Measurements from ENCODE around the gene MYD88.
"Not testable (repeated sequence)": the region's sequence is repeated elsewhere in the genome, so short reads cannot be mapped to it uniquely, and the experiment has no call there.

Gene MYD88

GRCh38 chr3:38126121-38126892, 12.2 kb upstream of the MYD88 start:
- DNase-seq (ENCODE audit: low read depth), result no peak

DNA sequence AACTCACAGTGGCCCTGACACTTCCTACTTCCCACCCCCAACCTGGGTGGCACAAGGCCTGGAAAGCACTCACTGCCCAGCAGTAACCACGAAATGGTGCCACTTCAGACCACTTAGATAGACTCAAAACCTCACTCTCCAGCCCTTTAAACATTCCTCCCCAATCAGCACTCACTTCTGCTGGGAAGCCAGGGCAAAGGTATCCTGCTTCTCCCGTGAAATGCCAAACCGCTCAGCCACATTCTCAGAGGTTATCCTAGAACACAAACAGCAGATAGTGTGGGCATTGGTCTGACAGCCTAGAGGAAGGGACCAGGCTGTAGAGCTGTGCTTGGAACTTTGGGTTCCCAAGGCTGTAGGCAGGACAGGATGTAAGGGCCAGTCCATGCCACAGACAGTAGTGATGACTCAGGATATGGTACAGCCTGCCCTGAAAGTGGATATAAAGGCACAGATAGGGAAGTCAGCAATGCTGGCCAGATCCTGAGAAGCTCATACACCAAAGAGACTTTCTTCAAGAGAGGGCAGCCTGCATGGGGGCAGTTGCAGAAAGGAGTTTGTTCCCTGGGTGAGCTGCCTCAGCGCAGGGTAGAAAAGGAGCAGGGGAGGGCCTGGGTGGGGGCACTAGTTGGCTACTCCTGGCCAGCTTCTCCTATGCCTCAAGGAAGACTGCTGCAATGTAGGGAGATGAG, 10.7 kb upstream of the MYD88 start:
- DNase-seq (ENCODE audit: low read depth), result no peak

DNA sequence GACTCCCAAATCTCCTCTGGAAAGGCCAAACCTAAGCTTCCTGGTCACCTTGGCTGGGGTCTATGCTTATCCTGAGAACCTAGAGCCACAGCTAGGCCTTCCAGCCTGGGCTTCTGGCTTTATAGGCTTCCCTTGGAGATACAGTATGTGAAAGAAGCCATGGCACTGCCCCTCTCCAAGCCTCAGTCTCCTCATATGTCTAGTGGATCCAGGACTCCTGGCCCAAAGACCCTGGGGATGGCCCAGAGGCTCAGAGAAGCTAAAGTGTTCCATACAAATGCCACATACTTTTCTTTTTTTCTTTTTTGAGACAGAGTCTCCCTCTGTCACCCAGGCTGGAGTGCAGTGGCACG, 10.2 kb upstream of the MYD88 start:
- DNase-seq (ENCODE audit: low read depth), result no peak

DNA sequence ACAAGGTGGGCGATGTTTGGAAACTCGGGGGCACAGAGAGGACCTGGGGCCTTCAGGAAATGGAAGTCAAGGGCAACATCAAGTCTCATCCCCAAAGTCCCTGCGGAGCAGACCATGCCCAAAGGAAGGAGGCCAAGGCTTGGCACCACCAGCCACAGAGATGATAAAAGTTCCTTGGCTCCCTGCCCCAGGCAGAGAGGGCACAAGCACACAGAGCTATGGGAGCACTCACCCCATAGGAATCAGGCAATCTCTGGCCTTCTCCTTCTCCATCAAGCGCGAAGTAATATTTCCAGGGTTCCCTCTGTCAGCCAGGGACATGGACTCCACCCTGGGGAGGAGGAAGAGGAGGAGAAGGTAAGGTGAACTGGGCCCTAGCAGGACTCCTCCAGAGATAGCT, 9.4 kb upstream of the MYD88 start:
- no peak for DNase-seq (ENCODE audit: low read depth)

DNA sequence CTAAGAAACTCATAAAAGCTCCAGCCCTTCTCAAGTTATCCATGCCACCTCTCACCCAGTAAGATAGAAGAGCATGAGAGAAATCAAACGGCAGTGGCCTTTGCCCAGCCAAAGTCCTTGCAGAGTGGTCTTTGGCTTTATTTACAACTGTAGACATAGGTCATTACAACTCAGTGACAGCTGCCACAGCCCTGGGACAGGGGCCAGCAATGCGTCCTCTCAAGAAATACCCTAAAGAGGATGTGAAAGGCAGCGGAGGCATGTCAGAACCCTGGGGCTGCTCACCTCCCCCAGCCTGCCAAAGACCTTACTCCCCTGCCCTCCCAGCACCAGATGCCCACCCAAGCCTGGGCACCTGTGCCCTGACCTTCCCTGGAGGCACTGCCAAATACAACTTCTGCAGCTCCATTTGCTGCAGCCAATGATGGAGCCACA, 7.8 kb upstream of the MYD88 start:
- DNase-seq (ENCODE audit: low read depth), result no peak

GRCh38 chr3:38131621-38132369, 6.7 kb upstream of the MYD88 start:
- DNase-seq (ENCODE audit: low read depth), result peak; percentile 58

DNA sequence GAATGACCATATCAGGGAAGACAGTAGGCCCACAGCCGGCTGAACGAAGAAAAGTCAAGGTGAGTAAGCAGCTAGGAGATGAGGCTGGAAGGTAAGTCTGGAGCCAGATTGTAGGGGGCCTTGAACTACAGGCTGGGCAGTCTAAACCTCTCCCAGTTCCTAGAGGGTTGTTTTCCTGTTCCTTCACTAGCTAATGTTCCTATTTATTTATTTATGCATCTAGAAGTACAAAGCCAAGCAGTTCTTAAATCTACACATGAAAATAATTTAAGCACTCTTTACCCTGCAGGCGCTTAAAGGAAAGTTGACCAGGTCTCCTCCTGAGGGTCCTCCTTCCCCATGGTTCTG, 5.3 kb upstream of the MYD88 start:
- DNase-seq (ENCODE audit: low read depth), result no peak

GRCh38 chr3:38133557-38134405, 4.7 kb upstream of the MYD88 start:
- DNase-seq (ENCODE audit: low read depth), result peak; percentile 22

GRCh38 chr3:38134517-38135143, 3.8 kb upstream of the MYD88 start:
- DNase-seq (ENCODE audit: low read depth), result not testable (repeated sequence)

- DNase-seq (ENCODE audit: low read depth), result peak; percentile 6
Measured at GRCh38 chr3:38135621-38136277, 2.7 kb upstream of the MYD88 start.

DNA sequence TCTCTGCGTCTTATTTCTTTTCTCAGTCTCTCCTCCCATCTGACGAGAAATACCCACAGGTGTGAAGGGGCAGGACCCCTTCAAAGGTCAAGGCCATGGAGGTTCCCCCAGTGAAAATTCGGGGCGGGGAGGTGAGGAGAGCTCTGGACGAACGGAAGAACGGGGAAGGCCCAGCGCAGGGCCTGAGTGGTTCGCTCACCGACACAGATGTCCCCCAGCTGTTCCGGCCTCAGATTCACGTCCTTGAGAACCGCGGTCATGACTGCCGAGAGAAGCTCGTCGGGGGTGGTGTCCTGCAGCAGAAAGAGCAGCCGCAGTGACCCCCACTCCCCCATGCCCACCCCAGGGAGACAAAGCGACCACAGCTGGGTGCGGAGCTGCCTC, 2.1 kb upstream of the MYD88 start:
- peak; percentile 54 for DNase-seq (ENCODE audit: low read depth)

DNA sequence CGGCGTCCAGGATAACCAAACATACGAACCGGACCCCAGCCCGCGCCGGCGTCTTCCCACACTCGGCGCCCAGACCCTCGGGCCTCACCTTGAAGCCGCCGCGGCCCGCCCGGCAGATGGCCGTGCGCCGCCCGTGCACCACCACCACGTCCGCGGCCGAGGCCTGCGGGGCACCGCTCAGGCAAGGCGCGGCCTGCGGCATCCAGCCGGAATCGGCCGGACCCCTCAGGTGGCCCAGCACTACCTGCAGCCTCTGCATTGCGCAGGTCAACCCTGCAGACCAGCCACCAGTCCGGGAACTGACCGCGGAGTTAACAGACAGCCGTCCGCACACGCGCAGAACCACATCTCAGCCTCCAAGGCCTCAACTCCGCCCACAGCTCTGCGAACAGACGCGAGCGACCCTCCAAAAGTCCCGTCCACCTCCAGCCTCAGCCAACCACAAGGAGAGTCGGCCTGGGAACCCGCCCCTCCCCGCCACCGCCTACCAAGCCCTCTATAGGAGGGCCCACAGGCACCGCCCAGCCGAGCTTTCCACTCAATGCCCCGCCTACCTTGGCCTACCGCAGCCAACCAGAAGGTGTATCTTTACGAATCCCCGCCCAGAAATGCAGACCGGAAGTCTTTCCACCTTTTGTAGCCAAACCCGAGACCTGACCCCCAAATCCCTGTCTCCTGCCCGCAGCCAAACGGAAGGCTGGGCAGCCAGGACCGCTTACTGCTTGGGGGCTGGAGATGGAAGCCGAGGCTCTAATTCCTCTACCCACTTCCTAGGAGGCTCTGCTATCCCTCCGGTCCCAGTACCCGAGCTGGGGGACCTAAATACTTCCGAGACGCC, 1.5 kb upstream of the MYD88 start, which contains the start of gene ACAA1:
Gene ACAA1 (minus strand): TSS at position 351 of the 838 bp plus-strand sequence. CDS start 92 bp downstream, at position 259.
- peak; percentile 99 for DNase-seq (ENCODE audit: low read depth)

DNA sequence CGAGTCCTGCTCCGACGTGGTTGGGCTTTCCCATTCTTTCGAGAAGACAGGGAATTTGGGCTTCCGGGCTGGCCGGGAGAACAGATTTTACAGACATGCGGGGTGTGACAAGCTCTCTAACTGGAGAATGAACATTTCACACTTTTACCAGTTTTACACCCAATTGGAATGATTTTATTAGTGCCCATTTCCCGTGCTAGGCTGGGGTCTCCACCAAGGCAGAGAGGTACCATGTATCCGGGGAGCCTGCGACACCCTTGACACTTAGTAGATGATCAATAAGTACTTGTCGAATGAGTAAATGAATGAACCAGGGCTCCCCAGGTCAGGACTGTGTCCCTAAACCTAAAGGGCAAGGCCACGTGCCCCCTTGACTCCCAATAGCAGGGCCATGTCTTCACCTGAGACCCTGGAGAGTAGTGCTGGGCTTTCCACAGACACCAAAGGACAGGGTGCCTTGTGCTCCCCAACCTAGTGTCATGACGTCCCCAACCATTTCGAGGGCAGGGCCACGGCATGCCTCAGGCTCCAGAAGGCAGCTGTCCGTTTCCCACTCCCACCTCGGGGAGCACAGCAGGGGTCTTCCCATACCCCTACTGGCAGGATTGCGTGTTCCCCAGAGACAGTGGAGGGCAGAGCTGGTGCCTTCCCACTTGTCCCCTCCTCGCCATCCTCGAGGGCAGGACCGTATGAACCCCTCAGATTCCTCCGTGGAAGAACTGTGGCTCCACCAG, 679 bp upstream of the MYD88 start:
- DNase-seq (ENCODE audit: low read depth), result peak; percentile 11

- no peak for DNase-seq (ENCODE audit: low read depth)
Measured at GRCh38 chr3:38139191-38139590, 730 bp downstream of the MYD88 start.

GRCh38 chr3:38139652-38140051, 1.2 kb downstream of the MYD88 start:
- no peak for DNase-seq (ENCODE audit: low read depth)

DNA sequence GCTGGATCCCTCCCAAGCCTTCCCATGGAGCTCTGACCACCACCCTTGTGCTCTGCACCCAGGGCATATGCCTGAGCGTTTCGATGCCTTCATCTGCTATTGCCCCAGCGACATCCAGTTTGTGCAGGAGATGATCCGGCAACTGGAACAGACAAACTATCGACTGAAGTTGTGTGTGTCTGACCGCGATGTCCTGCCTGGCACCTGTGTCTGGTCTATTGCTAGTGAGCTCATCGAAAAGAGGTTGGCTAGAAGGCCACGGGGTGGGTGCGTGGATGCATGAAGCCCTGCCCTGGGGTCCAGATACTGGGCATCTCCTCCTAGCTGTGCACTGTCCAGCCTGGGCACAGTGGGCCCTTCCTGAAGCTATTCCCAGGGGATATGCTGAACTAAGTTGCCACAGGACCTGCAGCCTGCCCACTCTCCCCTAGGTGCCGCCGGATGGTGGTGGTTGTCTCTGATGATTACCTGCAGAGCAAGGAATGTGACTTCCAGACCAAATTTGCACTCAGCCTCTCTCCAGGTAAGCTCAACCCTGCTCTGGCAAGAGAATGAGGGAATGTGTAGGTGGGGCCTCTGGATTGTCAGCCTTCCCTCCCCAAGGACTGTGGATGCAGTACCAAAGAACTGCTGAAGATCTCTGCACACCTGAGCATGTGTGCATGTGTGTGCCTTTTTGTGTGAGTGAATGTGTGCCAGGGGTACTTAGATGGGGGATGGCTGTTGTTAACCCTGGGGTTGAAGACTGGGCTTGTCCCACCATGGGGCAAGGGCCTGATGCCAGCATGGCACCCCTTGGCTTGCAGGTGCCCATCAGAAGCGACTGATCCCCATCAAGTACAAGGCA, 2.1 kb downstream of the MYD88 start:
- DNase-seq (ENCODE audit: low read depth), result no peak

- no peak for DNase-seq (ENCODE audit: low read depth)
Measured at GRCh38 chr3:38141173-38141951, 2.9 kb downstream of the MYD88 start.

GRCh38 chr3:38141952-38142273, 3.5 kb downstream of the MYD88 start:
- DNase-seq (ENCODE audit: low read depth), result peak; percentile 31

Data from ELR (cell line).